HG03342 (cell line): ENCODE measurements around the gene XPNPEP2.

ENCODE experiments used
- ATAC-seq: cut with Tn5 transposase; IDR thresholded peaks from one replicate; pipeline ENCODE4 v1.9.1; 2021; ENCODE audit warnings: mild to moderate bottlenecking, moderate library complexity; ENCODE audit not compliant: unreplicated experiment

Gene XPNPEP2

GRCh38 chrX:129748305-129748704 is 9.5 kb downstream of the XPNPEP2 start:
- ATAC-seq = no peak

GRCh38 chrX:129749069-129749468 is 10.3 kb downstream of the XPNPEP2 start:
- no peak for ATAC-seq

GRCh38 chrX:129750971-129751370 is 12.2 kb downstream of the XPNPEP2 start:
- no peak for ATAC-seq

GRCh38 chrX:129754056-129755024 is 15.6 kb downstream of the XPNPEP2 start:
- ATAC-seq = no peak

GRCh38 chrX:129755779-129756650 is 17.2 kb downstream of the XPNPEP2 start:
- peak; percentile 35 for ATAC-seq

GRCh38 chrX:129759576-129760061 is 20.8 kb downstream of the XPNPEP2 start:
- peak; percentile 40 for ATAC-seq

- peak; percentile 2 for ATAC-seq
Measured at GRCh38 chrX:129760155-129760554, 21.4 kb downstream of the XPNPEP2 start.

- ATAC-seq = no peak
Measured at GRCh38 chrX:129760981-129761380, 22.2 kb downstream of the XPNPEP2 start.

GRCh38 chrX:129761596-129761995 is 22.8 kb downstream of the XPNPEP2 start:
- ATAC-seq = no peak

- ATAC-seq = no peak
Measured at GRCh38 chrX:129762448-129762847, 23.7 kb downstream of the XPNPEP2 start.

- no peak for ATAC-seq
Measured at GRCh38 chrX:129763666-129764065, 24.9 kb downstream of the XPNPEP2 start.

GRCh38 chrX:129768186-129768585 is 29.4 kb downstream of the XPNPEP2 start:
- ATAC-seq = no peak

GRCh38 chrX:129768586-129769466 is 30.0 kb downstream of the XPNPEP2 start:
- ATAC-seq = no peak

GRCh38 chrX:129769467-129770154 is 30.8 kb downstream of the XPNPEP2 start:
- peak; percentile 40 for ATAC-seq

- no peak for ATAC-seq
Measured at GRCh38 chrX:129771266-129771995, 32.7 kb downstream of the XPNPEP2 start.

GRCh38 chrX:129772796-129773431 is 34.1 kb downstream of the XPNPEP2 start:
- ATAC-seq = peak; percentile 72

GRCh38 chrX:129773649-129774458 is 35.1 kb downstream of the XPNPEP2 start:
- ATAC-seq = no peak
